Stimulated activated CD4-positive, alpha-beta T cell treated with anti-CD3 and anti-CD28 coated beads, Interleukin-1b, Interleukin-23, amount 100 ng/mL, for 4 hours (primary cell): ENCODE results near the gene SOX14.

ENCODE experiments used
- DNase-seq, 2 donors: peaks; one replicate each; pipeline ENCODE4 v3.0.0-alpha.2; 2020; ENCODE audit warnings: low read depth in 2 of 2

Gene SOX14

GRCh38 chr3:137768361-137769321 is 4.5 kb downstream of the SOX14 start:
- no peak for DNase-seq

- DNase-seq, result no peak
Measured at GRCh38 chr3:137769322-137770065, 5.4 kb downstream of the SOX14 start.

DNA sequence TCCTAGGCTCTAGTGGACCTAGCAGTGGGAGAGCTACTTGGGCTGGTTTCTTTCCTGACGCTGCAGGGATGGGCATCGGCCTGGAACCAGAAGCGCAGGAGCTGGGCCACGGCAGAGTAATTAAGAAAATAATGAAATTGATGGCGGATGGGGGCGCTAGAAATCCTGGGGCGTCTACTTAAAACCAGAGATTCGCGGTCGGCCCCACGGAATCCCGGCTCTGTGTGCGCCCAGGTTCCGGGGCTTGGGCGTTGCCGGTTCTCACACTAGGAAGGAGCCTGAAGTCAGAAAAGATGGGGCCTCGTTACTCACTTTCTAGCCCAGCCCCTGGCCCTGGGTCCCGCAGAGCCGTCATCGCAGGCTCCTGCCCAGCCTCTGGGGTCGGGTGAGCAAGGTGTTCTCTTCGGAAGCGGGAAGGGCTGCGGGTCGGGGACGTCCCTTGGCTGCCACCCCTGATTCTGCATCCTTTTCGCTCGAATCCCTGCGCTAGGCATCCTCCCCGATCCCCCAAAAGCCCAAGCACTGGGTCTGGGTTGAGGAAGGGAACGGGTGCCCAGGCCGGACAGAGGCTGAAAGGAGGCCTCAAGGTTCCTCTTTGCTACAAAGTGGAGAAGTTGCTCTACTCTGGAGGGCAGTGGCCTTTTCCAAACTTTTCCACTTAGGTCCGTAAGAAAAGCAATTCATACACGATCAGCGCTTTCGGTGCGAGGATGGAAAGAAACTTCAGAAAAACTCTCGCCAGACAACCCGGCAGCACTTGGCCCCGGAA is 6.1 kb downstream of the SOX14 start:
- DNase-seq, result no peak

GRCh38 chr3:137770835-137771399 is 6.8 kb downstream of the SOX14 start:
- DNase-seq, result no peak

DNA sequence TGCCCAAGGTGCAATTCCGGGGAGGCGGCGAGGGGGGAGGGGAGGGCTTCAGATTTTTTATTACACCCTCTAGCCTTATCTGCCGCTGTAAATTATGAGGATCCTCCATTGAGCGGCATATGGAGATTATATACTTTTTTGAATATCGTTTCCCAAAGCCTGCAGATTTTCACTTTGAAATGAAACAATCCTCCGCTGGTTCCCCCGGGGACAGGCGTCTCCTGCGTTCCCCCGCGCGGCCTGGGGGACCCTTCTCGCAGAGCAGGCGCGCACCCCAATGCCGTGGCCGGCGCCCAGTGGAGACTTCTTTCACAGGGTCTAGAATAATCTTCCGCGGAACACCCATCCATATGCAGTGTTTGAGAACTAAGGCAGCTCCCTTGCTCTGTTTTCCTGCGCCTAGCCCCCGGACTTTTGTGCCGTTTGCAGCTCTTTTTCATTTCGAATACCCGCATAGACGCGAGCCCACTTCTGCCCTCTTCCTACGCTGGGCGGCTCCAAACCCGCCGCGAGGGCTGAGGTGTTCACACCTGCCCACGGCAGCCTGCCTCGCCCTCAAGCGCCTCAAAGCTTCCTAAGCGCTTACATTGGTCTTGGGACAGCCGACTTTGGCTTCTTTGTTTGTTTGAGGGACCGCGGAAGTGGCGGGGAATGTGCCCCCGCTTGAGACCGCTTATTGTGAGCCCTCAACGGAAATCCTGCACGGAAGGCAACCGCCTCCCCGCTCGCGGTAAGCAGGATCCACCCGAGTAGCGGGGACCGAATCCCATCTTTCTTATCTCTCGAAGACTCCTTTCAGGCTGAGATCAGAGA is 7.5 kb downstream of the SOX14 start:
- no peak for DNase-seq

- no peak for DNase-seq
Measured at GRCh38 chr3:137772214-137772955, 8.3 kb downstream of the SOX14 start.

DNA sequence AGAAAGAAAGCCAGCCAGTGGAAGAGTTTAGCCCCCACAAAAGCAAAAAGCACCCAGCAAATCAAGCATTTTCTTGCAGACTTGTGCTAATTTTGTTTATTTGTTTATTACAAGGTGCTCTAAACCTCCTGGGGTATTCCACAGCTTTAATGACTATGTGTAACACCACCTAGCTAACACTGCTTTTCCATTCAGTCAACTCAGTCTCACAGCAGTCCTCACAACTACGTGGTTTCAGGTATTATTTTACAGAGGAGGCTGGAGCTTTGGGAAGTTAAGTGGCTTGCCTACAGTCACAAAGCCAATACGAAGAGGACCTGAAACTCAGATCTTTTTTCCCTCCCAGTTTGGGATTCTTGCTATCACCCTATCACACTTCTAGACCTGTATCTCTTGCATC is 14.8 kb downstream of the SOX14 start:
- DNase-seq, result no peak

DNA sequence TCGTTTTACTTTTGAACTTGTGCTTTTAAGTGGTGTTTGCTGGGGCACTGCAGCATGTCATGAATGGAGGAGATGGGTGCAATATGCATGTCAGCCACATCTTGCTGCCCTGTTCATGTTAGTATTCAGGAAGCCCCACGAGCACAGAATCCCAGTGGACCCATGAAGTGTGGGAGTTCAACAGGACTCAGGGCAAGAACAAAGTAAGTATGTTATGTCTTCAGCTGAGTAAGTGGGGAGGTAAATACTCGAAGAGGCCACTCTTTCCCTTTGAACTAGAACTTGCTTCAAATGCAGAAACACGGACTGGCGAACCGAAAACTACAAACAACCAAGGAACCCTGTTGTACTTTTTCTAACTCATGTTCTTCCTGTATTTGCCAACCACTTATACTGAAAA is 23.4 kb downstream of the SOX14 start:
- no peak for DNase-seq

DNA sequence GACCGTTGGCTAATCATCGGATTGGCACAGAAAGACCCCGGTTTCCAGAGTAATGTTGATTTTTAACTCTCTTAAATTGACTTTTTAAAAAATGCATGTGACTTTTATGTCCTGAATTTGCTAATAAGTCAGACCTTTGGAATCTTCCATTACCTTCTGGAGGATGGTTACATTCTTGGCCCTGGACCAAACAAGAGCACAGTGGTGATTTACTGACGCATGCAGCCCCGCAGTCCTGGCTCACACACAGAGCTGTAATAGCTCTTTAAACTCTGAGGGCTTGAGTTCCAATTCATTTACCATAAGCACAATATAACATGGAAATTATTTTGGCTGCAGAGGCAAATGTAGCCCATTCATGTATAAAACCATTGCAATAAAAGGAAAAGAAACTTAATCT is 25.1 kb downstream of the SOX14 start:
- no peak for DNase-seq

GRCh38 chr3:137792626-137793271 is 28.6 kb downstream of the SOX14 start:
- no peak for DNase-seq

DNA sequence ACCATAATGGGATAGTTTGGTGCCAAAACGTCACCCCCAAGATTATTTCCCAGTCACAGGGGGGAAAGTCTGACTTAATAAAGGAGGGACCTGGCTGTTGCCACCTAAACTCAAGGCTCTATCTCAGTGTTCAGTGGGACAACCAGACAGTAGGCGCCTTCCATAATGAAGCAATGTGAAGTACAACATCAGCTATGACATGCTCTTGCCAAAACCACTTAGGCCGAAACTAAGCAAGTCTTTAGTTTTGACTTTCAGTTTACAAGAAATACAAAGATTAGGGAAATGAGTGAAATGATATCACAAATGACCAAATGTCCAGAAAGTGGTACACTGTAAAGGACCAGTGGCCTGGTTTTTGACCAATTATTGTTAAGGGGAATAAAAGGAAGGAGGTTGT is 32.9 kb downstream of the SOX14 start:
- DNase-seq, result no peak

GRCh38 chr3:137803215-137803614 is 39.1 kb downstream of the SOX14 start:
- DNase-seq, result no peak

DNA sequence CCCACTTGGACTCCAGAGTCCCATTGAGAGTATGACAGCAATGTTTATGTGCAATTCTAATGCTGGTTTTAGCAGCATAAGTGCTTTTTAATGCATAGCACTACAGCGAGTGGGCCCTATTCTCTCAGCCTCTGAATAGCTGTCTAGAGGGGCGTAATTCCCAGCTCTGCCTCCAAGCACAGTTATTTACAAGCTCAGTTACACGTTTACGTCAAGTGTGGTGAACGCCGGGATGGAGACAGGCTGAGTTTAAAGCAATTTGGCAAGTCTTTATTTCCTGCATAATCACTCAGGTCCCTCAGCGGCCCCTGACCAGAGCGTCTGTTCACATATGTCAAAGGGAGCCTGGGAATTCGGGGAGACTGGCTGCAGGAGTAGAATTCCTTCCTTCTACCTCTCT is 43.9 kb downstream of the SOX14 start:
- DNase-seq, result no peak

- DNase-seq, result no peak
Measured at GRCh38 chr3:137809509-137809908, 45.4 kb downstream of the SOX14 start.

- DNase-seq, result no peak
Measured at GRCh38 chr3:137812023-137812422, 47.9 kb downstream of the SOX14 start.

DNA sequence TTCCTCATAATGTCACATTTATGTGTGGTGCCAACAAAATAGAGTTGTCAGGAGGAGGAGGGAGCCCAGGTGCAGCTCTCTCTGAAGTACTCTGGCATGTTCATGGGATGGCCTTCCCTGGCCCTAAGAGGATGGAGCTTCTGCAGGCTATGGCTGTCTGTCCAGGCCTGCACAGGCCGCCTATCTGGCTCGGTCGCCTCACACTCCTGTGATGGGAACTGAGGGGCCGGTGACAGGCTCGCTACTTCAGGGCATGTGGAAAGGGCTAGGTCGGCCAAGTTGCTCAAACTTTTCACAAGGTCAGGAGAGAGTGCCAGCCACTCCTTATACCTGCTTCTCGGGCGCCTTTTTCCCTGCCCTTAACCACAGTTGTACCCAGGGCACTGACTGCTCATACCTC is 51.1 kb downstream of the SOX14 start:
- DNase-seq, result no peak
